Stimulated activated CD8-positive, alpha-beta memory T cell treated with anti-CD3 and anti-CD28 coated beads, Interleukin-12 subunit alpha, Interleukin-12 subunit beta, amount 100 ng/mL, for 1 hour (primary cell): ENCODE measurements around the gene EEF1AKMT4.

ENCODE experiments used
- DNase-seq: peaks from one replicate; pipeline ENCODE4 v3.0.0-alpha.2; 2020; ENCODE audit warnings: low read depth

EEF1AKMT4 gene

DNA sequence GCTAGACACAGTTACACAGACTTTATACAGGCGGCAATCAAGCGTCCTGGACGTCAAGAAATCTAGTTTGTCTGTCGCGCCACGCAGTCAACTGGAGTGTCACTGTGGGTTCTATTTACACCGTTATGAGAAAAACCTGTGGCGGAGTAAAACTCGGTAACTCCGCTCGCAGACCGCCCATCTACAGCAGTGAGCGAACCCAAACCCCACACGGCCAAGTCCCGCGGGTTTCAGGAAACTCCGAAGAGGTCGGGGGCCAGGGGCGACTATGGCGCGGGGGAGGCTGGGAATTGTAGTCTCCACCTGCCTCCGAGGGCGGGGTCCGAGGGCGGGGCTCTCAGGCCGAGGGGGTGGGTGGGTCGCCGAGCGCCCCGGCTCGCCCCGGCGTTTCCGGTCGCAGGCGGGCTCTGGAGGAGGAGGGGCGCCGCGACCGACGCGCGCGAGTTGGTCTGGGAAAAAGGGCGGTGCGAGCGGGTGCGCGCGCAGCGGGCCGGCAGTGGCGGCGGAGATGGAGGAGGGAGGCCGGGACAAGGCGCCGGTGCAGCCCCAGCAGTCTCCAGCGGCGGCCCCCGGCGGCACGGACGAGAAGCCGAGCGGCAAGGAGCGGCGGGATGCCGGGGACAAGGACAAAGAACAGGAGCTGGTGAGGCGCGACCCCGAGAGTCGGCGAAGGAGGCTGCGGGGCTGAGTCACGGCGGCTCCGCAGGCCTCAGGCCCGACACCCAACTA, 49.5 kb downstream of the EEF1AKMT4 start, which contains the start of gene PSMD2:
Gene PSMD2 (plus strand): TSS at position 483 of the 729 bp plus-strand sequence. CDS start 26 bp downstream, at position 509.
- DNase-seq = peak; percentile 96

DNA sequence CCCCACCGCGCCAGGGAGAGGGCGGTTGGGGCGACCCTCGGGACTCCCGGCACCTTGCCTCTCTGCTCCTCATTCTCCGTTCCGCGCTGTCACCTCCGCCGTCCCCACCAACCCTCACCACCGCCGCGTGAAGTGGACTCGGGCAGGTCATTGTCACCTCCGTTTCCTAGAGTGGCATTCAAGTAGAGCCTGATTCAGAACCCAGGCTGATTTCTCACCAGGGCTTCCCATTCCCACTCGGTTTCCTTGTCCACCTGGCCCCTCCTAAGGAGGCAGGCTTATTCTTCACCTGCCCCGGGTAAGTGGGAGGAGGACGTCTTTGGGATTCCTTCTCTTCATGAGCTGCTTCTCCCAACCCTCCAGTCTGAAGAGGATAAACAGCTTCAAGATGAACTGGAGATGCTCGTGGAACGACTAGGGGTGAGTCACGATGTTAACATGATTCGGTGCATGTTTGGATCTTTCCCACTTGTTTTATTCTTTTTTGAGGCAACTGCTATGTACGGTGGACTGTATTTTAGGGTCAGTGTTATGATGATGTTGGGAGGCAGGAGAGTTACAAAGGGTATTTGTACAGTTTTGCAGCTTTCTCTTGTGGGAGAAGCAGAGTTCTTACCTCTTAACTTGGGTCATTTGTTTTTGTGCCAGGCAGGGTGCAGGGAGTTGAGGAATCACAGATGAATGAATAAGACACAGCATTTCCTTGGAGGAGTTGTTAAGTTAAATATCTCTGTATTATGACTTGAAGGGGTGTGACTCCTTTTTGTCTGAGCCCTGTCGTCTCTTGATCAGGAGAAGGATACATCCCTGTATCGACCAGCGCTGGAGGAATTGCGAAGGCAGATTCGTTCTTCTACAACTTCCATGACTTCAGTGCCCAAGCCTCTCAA, 50.3 kb downstream of the EEF1AKMT4 start:
- no peak for DNase-seq

DNA sequence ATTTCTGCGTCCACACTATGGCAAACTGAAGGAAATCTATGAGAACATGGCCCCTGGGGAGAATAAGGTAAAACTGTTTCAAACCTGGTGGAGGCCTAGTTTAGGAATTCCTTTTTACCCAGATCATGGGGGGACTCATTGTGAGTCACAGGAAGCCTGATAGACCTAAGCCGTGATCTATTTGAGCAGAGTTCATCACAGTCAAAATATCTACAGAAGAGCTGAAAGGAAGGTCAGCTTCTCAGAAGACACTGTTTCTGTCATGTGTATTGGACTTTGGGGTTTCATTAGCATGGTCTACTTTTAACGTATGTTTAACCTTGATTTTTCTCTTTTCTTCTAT, 50.9 kb downstream of the EEF1AKMT4 start:
- no peak for DNase-seq

DNA sequence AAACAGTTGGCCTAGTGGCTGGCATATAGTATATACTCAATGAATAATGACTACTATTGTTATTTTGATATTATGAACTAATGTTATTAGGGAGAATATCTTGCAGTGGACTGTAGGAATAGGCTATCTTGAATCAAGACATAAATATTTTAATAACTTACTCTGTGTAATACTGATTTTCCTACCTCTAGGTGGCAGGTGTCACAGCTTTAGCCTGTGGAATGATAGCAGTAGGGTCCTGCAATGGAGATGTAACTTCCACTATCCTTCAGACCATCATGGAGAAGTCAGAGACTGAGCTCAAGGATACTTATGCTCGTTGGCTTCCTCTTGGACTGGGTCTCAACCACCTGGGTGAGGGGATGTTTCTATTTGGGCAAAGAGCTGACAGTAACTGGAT, 56.1 kb downstream of the EEF1AKMT4 start:
- DNase-seq = no peak

DNA sequence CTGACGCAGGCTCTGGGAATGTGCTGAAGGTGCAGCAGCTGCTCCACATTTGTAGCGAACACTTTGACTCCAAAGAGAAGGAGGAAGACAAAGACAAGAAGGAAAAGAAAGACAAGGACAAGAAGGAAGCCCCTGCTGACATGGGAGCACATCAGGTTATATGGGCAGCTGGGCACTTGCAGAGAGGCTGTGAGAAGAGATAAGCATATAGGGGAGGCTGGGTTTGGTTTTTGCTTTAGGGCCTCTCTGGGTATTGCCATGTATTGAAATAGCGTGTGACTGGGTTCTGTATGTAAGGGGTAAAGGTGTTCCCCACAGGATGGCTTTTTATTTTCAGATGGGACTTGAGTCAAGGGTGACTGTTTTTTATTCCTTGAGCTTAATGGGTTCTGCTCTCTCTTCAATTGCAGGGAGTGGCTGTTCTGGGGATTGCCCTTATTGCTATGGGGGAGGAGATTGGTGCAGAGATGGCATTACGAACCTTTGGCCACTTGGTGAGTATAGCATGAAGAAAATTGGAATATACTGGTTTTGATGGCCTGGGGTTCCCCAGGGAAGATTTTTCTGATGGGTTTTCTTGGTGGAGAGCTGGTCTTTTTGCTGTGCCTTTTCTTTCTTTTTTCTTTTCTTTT, 57.0 kb downstream of the EEF1AKMT4 start:
- no peak for DNase-seq

DNA sequence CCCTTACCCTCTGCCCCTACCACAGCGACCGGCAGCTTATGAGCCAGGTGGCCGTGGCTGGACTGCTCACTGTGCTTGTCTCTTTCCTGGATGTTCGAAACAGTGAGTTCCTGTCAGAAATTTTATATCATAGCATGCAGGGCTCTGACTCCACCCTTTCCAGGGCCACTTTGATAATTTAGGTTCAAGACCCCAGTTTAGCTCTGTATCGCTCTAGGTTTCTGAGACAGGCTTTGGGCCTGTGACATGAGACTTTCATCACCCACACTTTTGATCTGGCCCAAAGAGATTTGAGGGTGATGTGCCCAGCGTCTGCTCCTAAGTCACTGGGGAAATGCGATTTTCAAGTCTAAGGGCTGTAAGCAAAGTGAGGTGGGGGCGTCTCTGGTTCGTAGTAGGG, 58.4 kb downstream of the EEF1AKMT4 start:
- DNase-seq = no peak
